Measurements from ENCODE around the gene CGB8. TPM values are rescaled to one million over a fixed set of nuclear protein-coding genes. Genes with fewer than 3 reads are reported as not detected.

CGB8 gene
- total RNA-seq, 2 donors from 2014 or later, result not detected

GRCh38 chr19:49014870-49015255 lies 34.0 kb downstream of the CGB8 start:
- Histone ChIP-seq H3K9ac (ENCODE audit: extremely low read depth, low read length, poor library complexity, severe bottlenecking) (no peak overlapping the region), H3K27me3 (ENCODE audit: control insufficient read depth, insufficient read depth, low read length, poor library complexity, severe bottlenecking) (peaks cover 12% of the 10 kb centered on the region), H3K4me1 (ENCODE audit: control insufficient read depth, insufficient read depth, low read length) (no peaks in the 10 kb centered on the region), H3K9me3 (ENCODE audit: control insufficient read depth, low read length) (no peaks in the 10 kb centered on the region), H3K27ac (ENCODE audit: low read depth, low read length) (no peak overlapping the region), H3K36me3 (ENCODE audit: control insufficient read depth, insufficient read depth, low read length) (peaks cover 12% of the 10 kb centered on the region), H3K4me3 (ENCODE audit: low read length) (no peak overlapping the region)
- Mint-ChIP-seq H3K4me3 (no peak overlapping the region), H3K27me3 (ENCODE audit: insufficient read depth) (peaks cover 19% of the 10 kb centered on the region), H3K9me3 (no peaks in the 10 kb centered on the region), H3K4me1 (peaks cover 4% of the 10 kb centered on the region), H3K27ac (no peak overlapping the region), H3K36me3 (ENCODE audit: low read depth) (peaks cover 36% of the 10 kb centered on the region)
- 89 to 94% methylated on average over 12 to 18 of the region's 18 CpGs for WGBS, 2 experiments (ENCODE audit: insufficient coverage in 1 of 2, insufficient read length in 1 of 2)
- no peak for DNase-seq
- TF ChIP-seq CTCF (conservative IDR thresholded peaks at IDR 0.05), result no peak

GRCh38 chr19:49014123-49014869 lies 34.6 kb downstream of the CGB8 start:
- H3K4me3 Mint-ChIP-seq, result no peak overlapping the region
- H3K27ac Mint-ChIP-seq, result no peak overlapping the region
- H3K27me3 ChIP-seq (ENCODE audit: control insufficient read depth, insufficient read depth, low read length, poor library complexity, severe bottlenecking), result peaks cover 12% of the 10 kb centered on the region

GRCh38 chr19:49011194-49011593 lies 37.7 kb downstream of the CGB8 start:
- Mint-ChIP-seq H3K4me3 (no peak overlapping the region), H3K4me1 (no peaks in the 10 kb centered on the region), H3K27ac (no peak overlapping the region), H3K36me3 (ENCODE audit: low read depth) (peaks cover 45% of the 10 kb centered on the region), H3K9me3 (no peaks in the 10 kb centered on the region), H3K27me3 (ENCODE audit: insufficient read depth) (no peaks in the 10 kb centered on the region)
- no peak overlapping the region for H3K27ac ChIP-seq (ENCODE audit: low read depth, low read length)
- no peak overlapping the region for H3K9ac ChIP-seq (ENCODE audit: extremely low read depth, low read length, poor library complexity, severe bottlenecking)
- H3K36me3 ChIP-seq (ENCODE audit: control insufficient read depth, insufficient read depth, low read length), result peaks cover 22% of the 10 kb centered on the region
- H3K9me3 ChIP-seq (ENCODE audit: control insufficient read depth, low read length), result no peaks in the 10 kb centered on the region
- H3K4me1 ChIP-seq (ENCODE audit: control insufficient read depth, insufficient read depth, low read length), result no peaks in the 10 kb centered on the region
- WGBS, 2 experiments (ENCODE audit: insufficient coverage in 1 of 2, insufficient read length in 1 of 2), result 89 to 92% methylated on average over 8 to 17 of the region's 17 CpGs
- no peak overlapping the region for H3K4me3 ChIP-seq (ENCODE audit: low read length)
- DNase-seq, result no peak
- H3K27me3 ChIP-seq (ENCODE audit: control insufficient read depth, insufficient read depth, low read length, poor library complexity, severe bottlenecking), result no peaks in the 10 kb centered on the region
- TF ChIP-seq CTCF (conservative IDR thresholded peaks at IDR 0.05), result no peak

More at GRCh38 chr19:49014123-49014869, 34.6 kb downstream of the CGB8 start:
- peaks cover 36% of the 10 kb centered on the region for H3K36me3 Mint-ChIP-seq (ENCODE audit: low read depth)
- peaks cover 4% of the 10 kb centered on the region for H3K4me1 Mint-ChIP-seq
- no peaks in the 10 kb centered on the region for H3K9me3 Mint-ChIP-seq
- no peak for TF ChIP-seq CTCF (conservative IDR thresholded peaks at IDR 0.05)
- peaks cover 12% of the 10 kb centered on the region for H3K36me3 ChIP-seq (ENCODE audit: control insufficient read depth, insufficient read depth, low read length)
- no peaks in the 10 kb centered on the region for H3K9me3 ChIP-seq (ENCODE audit: control insufficient read depth, low read length)
- H3K9ac ChIP-seq (ENCODE audit: extremely low read depth, low read length, poor library complexity, severe bottlenecking), result no peak overlapping the region
- no peak overlapping the region for H3K27ac ChIP-seq (ENCODE audit: low read depth, low read length)
- DNase-seq, result no peak
- H3K4me1 ChIP-seq (ENCODE audit: control insufficient read depth, insufficient read depth, low read length), result no peaks in the 10 kb centered on the region
- H3K27me3 Mint-ChIP-seq (ENCODE audit: insufficient read depth), result peaks cover 14% of the 10 kb centered on the region
- no peak overlapping the region for H3K4me3 ChIP-seq (ENCODE audit: low read length)
- WGBS, 2 experiments (ENCODE audit: insufficient coverage in 1 of 2, insufficient read length in 1 of 2), result 94 to 95% methylated on average over 20 to 32 of the region's 32 CpGs
